SK-N-SH (cell line): ENCODE data around the gene PKP1. TPM values are rescaled to one million over a fixed set of nuclear protein-coding genes. Genes with fewer than 3 reads are reported as not detected.

Source experiments
- CTCF ChIA-PET: fragments of 300-600, 350-600 bp; formaldehyde crosslinking; extraction: SDS; loops from one replicate; lab custom pipeline; 2021; lab: Yijun Ruan, JAX
- POLR2A ChIA-PET: fragments of 350-600 bp; sonication (Branson Sonifier 250); formaldehyde crosslinking; extraction: SDS; loops from one replicate; lab custom pipeline; 2020; ENCODE audit warnings: antibody characterized with exemption, inconsistent platforms; lab: Yijun Ruan, JAX
- DNase-seq: peaks from one replicate; pipeline ENCODE4 v3.0.0; 2012
- H2AFZ ChIP-seq: fragments of 200-600 bp; sonication (generic); 2 replicates; pipeline ENCODE4 v1.8.1; 2016; ENCODE audit warnings: antibody characterized with exemption, mild to moderate bottlenecking, low read depth
- H3F3A ChIP-seq: fragments of 200-600 bp; sonication (generic); replicated peaks from 2 replicates; pipeline ENCODE3; 2016; ENCODE audit warnings: antibody characterized with exemption, mild to moderate bottlenecking; ENCODE audit not compliant: insufficient read depth
- H3K27ac ChIP-seq, 2 experiments: fragments of 200-500 bp in 1 of 2; fragments of 200-600 bp in 1 of 2; sonication (Bioruptor generic) in 1 of 2; sonication (generic), shearing (Covaris generic) in 1 of 2; 2 replicates each; pipeline versions ENCODE4 v1.5.1 to v1.6.1; 2014 to 2016; ENCODE audit warnings: low read depth in 2 of 2, inconsistent platforms in 1 of 2, low read length in 1 of 2, mild to moderate bottlenecking in 1 of 2, mixed read lengths in 1 of 2
- H3K27me3 ChIP-seq: fragments of 200-600 bp; sonication (generic), shearing (Covaris generic); 2 replicates; pipeline ENCODE4 v1.6.1; 2016; ENCODE audit warnings: mixed run types; ENCODE audit not compliant: insufficient read depth
- H3K36me3 ChIP-seq, 2 experiments: fragments of 200-500 bp in 1 of 2; fragments of 200-600 bp in 1 of 2; sonication (Bioruptor generic) in 1 of 2; sonication (generic) in 1 of 2; replicated peaks in 1 of 2; 2 replicates each; pipeline versions ENCODE3 to v1.5.1; 2014 to 2016; ENCODE audit warnings: low read length in 1 of 2, mild to moderate bottlenecking in 1 of 2; ENCODE audit not compliant: insufficient read depth in 2 of 2, control insufficient read depth in 1 of 2
- H3K4me1 ChIP-seq, 2 experiments: fragments of 200-500 bp in 1 of 2; fragments of 200-600 bp in 1 of 2; sonication (Bioruptor generic) in 1 of 2; sonication (generic), shearing (Covaris generic) in 1 of 2; 2 replicates each; pipeline versions ENCODE4 v1.5.1 to v1.6.1; 2014 to 2016; ENCODE audit warnings: low read depth in 1 of 2, low read length in 1 of 2, mixed run types in 1 of 2; ENCODE audit not compliant: insufficient read depth in 2 of 2, control insufficient read depth in 1 of 2
- H3K4me2 ChIP-seq: fragments of 200-600 bp; sonication (generic), shearing (Covaris generic); 2 replicates; pipeline ENCODE4 v1.6.1; 2017; ENCODE audit warnings: mixed run types
- H3K4me3 ChIP-seq, 2 experiments: fragments of 200-500 bp in 1 of 2; fragments of 200-600 bp in 1 of 2; sonication (Bioruptor generic) in 1 of 2; sonication (generic), shearing (Covaris generic) in 1 of 2; 2 replicates each; pipeline versions ENCODE4 v1.5.1 to v1.8.1; 2014 to 2016; ENCODE audit warnings: low read depth in 2 of 2, inconsistent platforms in 1 of 2, low read length in 1 of 2, mild to moderate bottlenecking in 1 of 2, mixed read lengths in 1 of 2, moderate library complexity in 1 of 2
- H3K79me2 ChIP-seq: fragments of 200-600 bp; sonication (generic); 2 replicates; pipeline ENCODE4 v1.8.1; 2017; ENCODE audit warnings: mild to moderate bottlenecking; ENCODE audit not compliant: insufficient read depth
- H3K9ac ChIP-seq: fragments of 200-600 bp; sonication (generic); 2 replicates; pipeline ENCODE4 v1.6.1; 2017; ENCODE audit warnings: mixed run types
- H3K9me2 ChIP-seq: fragments of 200-600 bp; sonication (generic); 2 replicates; pipeline ENCODE4 v1.6.1; 2017; ENCODE audit warnings: mixed run types
- H3K9me3 ChIP-seq: fragments of 200-600 bp; sonication (generic); 2 replicates; pipeline ENCODE4 v1.6.1; 2017; ENCODE audit warnings: mixed run types, mild to moderate bottlenecking, moderate library complexity
- H4K20me1 ChIP-seq: fragments of 200-600 bp; sonication (generic); 2 replicates; pipeline ENCODE4 v1.6.1; 2017; ENCODE audit warnings: mild to moderate bottlenecking, mixed run types; ENCODE audit not compliant: insufficient read depth
- CTCF ChIP-seq: fragments of 200-600 bp; sonication (generic); IDR thresholded peaks from 2 replicates; pipeline ENCODE4 v1.6.1; 2017; ENCODE audit warnings: antibody characterized with exemption, mild to moderate bottlenecking, moderate library complexity
- ELF1 ChIP-seq: IDR thresholded peaks from 2 replicates; pipeline ENCODE4 v1.4.0; 2012
- GABPA ChIP-seq: IDR thresholded peaks from 2 replicates; pipeline ENCODE4 v1.4.0; 2012; ENCODE audit warnings: low read depth, mild to moderate bottlenecking
- GATA2 ChIP-seq: sonication (generic); formaldehyde crosslinking; IDR thresholded peaks from 2 replicates; pipeline ENCODE4 v1.5.0; 2020; ENCODE audit warnings: mild to moderate bottlenecking, missing genetic modification reagents
- MXI1 ChIP-seq: IDR thresholded peaks from 2 replicates; pipeline ENCODE4 v1.6.1; 2012; ENCODE audit warnings: mild to moderate bottlenecking, low read depth, low read length, improper control_type of control experiment
- NFIC ChIP-seq: IDR thresholded peaks from 2 replicates; pipeline ENCODE4 v1.4.0; 2012; ENCODE audit warnings: borderline replicate concordance
- NRF1 ChIP-seq: IDR thresholded peaks from 2 replicates; pipeline ENCODE4 v1.6.1; 2012; ENCODE audit warnings: low read depth, mild to moderate bottlenecking, low read length
- PBX3 ChIP-seq: IDR thresholded peaks from 2 replicates; pipeline ENCODE4; 2012
- POLR2AphosphoS5 ChIP-seq: IDR thresholded peaks from 2 replicates; pipeline ENCODE4 v1.6.1; 2012; ENCODE audit warnings: low read depth, low read length
- RAD21 ChIP-seq: IDR thresholded peaks from 2 replicates; pipeline ENCODE4 v1.6.1; 2012; ENCODE audit warnings: mild to moderate bottlenecking, low read length
- RCOR1 ChIP-seq: fragments of 150-350 bp; IDR thresholded peaks from 2 replicates; pipeline ENCODE4 v1.6.1; 2017; ENCODE audit warnings: antibody characterized with exemption, low read length
- REST ChIP-seq: IDR thresholded peaks from 2 replicates; pipeline ENCODE4 v1.6.1; 2012; ENCODE audit warnings: mild to moderate bottlenecking, low read depth, low read length, moderate library complexity
- RFX5 ChIP-seq: IDR thresholded peaks from 2 replicates; pipeline ENCODE4 v1.6.1; 2012; ENCODE audit warnings: mild to moderate bottlenecking, improper control_type of control experiment, low read length
- RXRA ChIP-seq: IDR thresholded peaks from 2 replicates; pipeline ENCODE4 v1.4.0; 2012; ENCODE audit warnings: low read depth, mild to moderate bottlenecking, borderline replicate concordance
- TAF1 ChIP-seq: IDR thresholded peaks from 2 replicates; pipeline ENCODE4 v1.6.1; 2012; ENCODE audit warnings: low read depth, mild to moderate bottlenecking, low read length, moderate library complexity, borderline replicate concordance
- TEAD4 ChIP-seq: IDR thresholded peaks from 2 replicates; pipeline ENCODE4 v1.4.0; 2012; ENCODE audit warnings: mild to moderate bottlenecking, borderline replicate concordance; ENCODE audit not compliant: insufficient read depth
- ZBTB33 ChIP-seq: IDR thresholded peaks from 2 replicates; pipeline ENCODE4 v1.4.0; 2012; ENCODE audit warnings: low read depth, borderline replicate concordance
- WGBS: methylation state at CpG from one replicate; pipeline ENCODE4 v1.1.6; 2017; ENCODE audit warnings: low lambda C conversion rate; 5-methylcytosine and 5-hydroxymethylcytosine counted together
- polyA plus RNA-seq, 3 experiments: library from polyadenylated mRNA; depleted of rRNA; stranded (reverse); fragments of >200 nt; gene quantifications; 2 replicates each; pipeline ENCODE4 v1.2.3, GENCODE V29; 2012

Gene PKP1
- polyA plus RNA-seq, 1 of the 3 experiments (the other 2 are of a cell fraction): not detected

- H2AFZ ChIP-seq: no peak overlapping the region
- WGBS: 90% methylated on average over 10 of the region's 11 CpGs
- CTCF ChIA-PET: interaction anchor here (0.6 to 13.1 kb wide), 15 partner anchors 8 to 664 kb away, joined by 3 to 126 read pairs (median 14); no protein-coding TSS in a partner anchor
- TF ChIP-seq GATA2 (no peak), NRF1 (no peak), RAD21 (no peak), PBX3 (no peak), MXI1 (no peak), ELF1 (no peak), RFX5 (no peak), ZBTB33 (no peak), REST (no peak), RCOR1 (no peak), TEAD4 (no peak), TAF1 (no peak), NFIC (no peak), RXRA (no peak), POLR2AphosphoS5 (no peak), GABPA (no peak), CTCF (no peak)
- TF ChIP-seq, all 33 proteins: peak for 0
- no peaks in the 10 kb centered on the region for H3K79me2 ChIP-seq
- no peak overlapping the region for H3K4me2 ChIP-seq
- no peak overlapping the region for H3K27ac ChIP-seq
- POLR2A ChIA-PET: no interaction called here
- H3K9me2 ChIP-seq: no peaks in the 10 kb centered on the region
- no peaks in the 10 kb centered on the region for H4K20me1 ChIP-seq
- H3K4me1 ChIP-seq: peaks cover 41 to 46% of the 10 kb centered on the region in 2 experiments; a peak in 3 of 4 replicates
- no peak for DNase-seq
- no peaks in the 10 kb centered on the region for H3K36me3 ChIP-seq
- H3K9ac ChIP-seq: no peak overlapping the region
- H3F3A ChIP-seq: peaks cover 7% of the 10 kb centered on the region
- H3K9me3 ChIP-seq: no peaks in the 10 kb centered on the region
- H3K4me3 ChIP-seq: no peak overlapping the region
- no peaks in the 10 kb centered on the region for H3K27me3 ChIP-seq
These were observed 24.6 kb downstream of the PKP1 start for GRCh38 chr1:201307760-201308499.
